ENCODE results near the gene LRRN4CL. TPM values are rescaled to one million over a fixed set of nuclear protein-coding genes. Genes with fewer than 3 reads are reported as not detected.
A peak's percentile ranks its signal among the peaks of the same experiment; 100 is the strongest.

Gene LRRN4CL
- total and polyA plus RNA-seq, 9 of the 15 experiments (the other 6 are each of a cell fraction or from before 2014, with no cell fraction given) = 0.03 to 0.11 (median 0.05) TPM; not detected in 4

- no peaks in the 10 kb centered on the region for H3K27me3 ChIP-seq (ENCODE audit: control insufficient read depth in 2 of 2, insufficient read depth in 2 of 2, low read length in 2 of 2)
- CTCF ChIA-PET (ENCODE audit: low intra/inter-chr PET ratio) = no interaction called here
- H4K20me1 ChIP-seq (replicated peaks; ENCODE audit: control insufficient read depth, insufficient read depth, low read length) = peaks cover 4% of the 10 kb centered on the region; the same call in 1 of the 2 replicates
- POLR2A ChIA-PET = interaction anchor here (0.6 to 1.8 kb wide), 5 partner anchors 10 to 128 kb away, joined by 3 to 6 read pairs (median 3); partner anchors contain the start of genes C11orf98 and CSKMT
- WGBS (ENCODE audit: insufficient coverage, low coverage, missing lambda C conversion rate) = 36% methylated on average over 2 of the region's 2 CpGs
- intact Hi-C loops (cut with micrococcal nuclease) (no loop called here), in situ Hi-C loops (cut with MboI) (no loop called here)
- peaks cover 95% of the 10 kb centered on the region for H3K36me3 ChIP-seq (ENCODE audit: control insufficient read depth, insufficient read depth, low read length)
- H3K4me3 ChIP-seq = no peak overlapping the region
- no peaks in the 10 kb centered on the region for H3K9me1 ChIP-seq (ENCODE audit: control insufficient read depth, insufficient read depth, low read length)
- ATAC-seq (peak; percentile 78), FAIRE-seq (peak; percentile 89), DNase-seq (ENCODE audit: extremely low read depth in 1 of 4, low spot score in 3 of 4) (peak; percentile 44 to 67 (median 57))
- H3K27ac ChIP-seq (ENCODE audit: extremely low read depth, low read depth, low read length) = peak overlapping the region; percentile 39
- H3K9ac ChIP-seq (ENCODE audit: insufficient read depth in 1 of 2, low read depth in 2 of 2, low read length in 2 of 2) = peak overlapping the region in 1 of 2 experiments; percentile 0; a peak in 1 of 4 replicates
- BruUV-seq (replicated peaks) = no TSS peak
- H3K79me2 ChIP-seq (ENCODE audit: control insufficient read depth, insufficient read depth, low read length) = peaks cover 23% of the 10 kb centered on the region; the same call in 2 of the 3 replicates
- H2AFZ ChIP-seq (ENCODE audit: low read depth, low read length) = no peak overlapping the region
- peaks cover 14 to 20% of the 10 kb centered on the region in 2 experiments; a peak in 4 of 5 replicates for H3K4me1 ChIP-seq (replicated peaks in 1 of 2; ENCODE audit: control insufficient read depth in 2 of 2, insufficient read depth in 2 of 2, low read length in 2 of 2)
- H3K4me2 ChIP-seq (ENCODE audit: insufficient read depth, low read length) = no peak overlapping the region
- H3K9me3 ChIP-seq (replicated peaks; ENCODE audit: control insufficient read depth, insufficient read depth, low read depth, low read length) = no peaks in the 10 kb centered on the region
- TF ChIP-seq C11orf30 (IDR thresholded peaks at IDR 0.05; ENCODE audit: low read depth) (peak; percentile 62), RCOR1 (IDR thresholded peaks at IDR 0.05; ENCODE audit: borderline replicate concordance in 1 of 2, low read depth in 2 of 2, low read length in 2 of 2) (peak in 1 of 2 experiments; percentile 14; a peak in 1 of 4 replicates), ATF3 (IDR thresholded peaks at IDR 0.05) (peak; percentile 23; the same call in 1 of the 2 replicates), ATF3 (CRISPR knock-in tag; conservative IDR thresholded peaks at IDR 0.05) (no peak), NR2C2 (CRISPR knock-in tag; IDR thresholded peaks at IDR 0.05) (no peak), NR2C2 (tag; IDR thresholded peaks at IDR 0.05) (peak; percentile 75), TRIM24 (IDR thresholded peaks at IDR 0.05) (no peak), BRCA1 (IDR thresholded peaks at IDR 0.05) (no peak), BRCA1 (CRISPR knock-in tag; IDR thresholded peaks at IDR 0.05) (no peak), CTCF (IDR thresholded peaks at IDR 0.05 in 2 of 3, conservative IDR thresholded peaks at IDR 0.05 in 1 of 3; ENCODE audit: insufficient read depth in 2 of 3, low read depth in 1 of 3, low read length in 3 of 3) (0 out of 6 replicates have a peak, but pooled peaks of 1 of the 3 experiments have one; percentile 6), RAD21 (CRISPR knock-in tag; conservative IDR thresholded peaks at IDR 0.05 in 1 of 2, IDR thresholded peaks at IDR 0.05 in 1 of 2) (peak in 1 of 2 experiments; percentile 9; a peak in 1 of 4 replicates), JUND (IDR thresholded peaks at IDR 0.05; ENCODE audit: borderline replicate concordance, low read depth, low read length) (0 out of 2 replicates have a peak, but pooled peaks have one; percentile 44), JUND (tag; IDR thresholded peaks at IDR 0.05; ENCODE audit: borderline replicate concordance, low read depth, low read length) (no peak), ZNF592 (IDR thresholded peaks at IDR 0.05) (0 out of 2 replicates have a peak, but pooled peaks have one; percentile 32), ZNF316 (IDR thresholded peaks at IDR 0.05) (0 out of 2 replicates have a peak, but pooled peaks have one; percentile 23), CBFA2T3 (IDR thresholded peaks at IDR 0.05) (peak; percentile 49)
Measured at GRCh38 chr11:62713343-62713742, 24.0 kb upstream of the LRRN4CL start.

All from K562 (cell line).